BJ (cell line): ENCODE results near the gene TPPP3. TPM values are rescaled to one million over a fixed set of nuclear protein-coding genes. Genes with fewer than 3 reads are reported as not detected.

Source experiments
- CTCF ChIA-PET: fragments of 350-600 bp; formaldehyde crosslinking; extraction: SDS; loops from one replicate; lab custom pipeline; 2021; ENCODE audit warnings: antibody characterized with exemption, inconsistent platforms; lab: Yijun Ruan, JAX
- POLR2A ChIA-PET: fragments of 300-600 bp; sonication (Branson Sonifier 250); formaldehyde crosslinking; extraction: SDS; loops from one replicate; lab custom pipeline; 2021; ENCODE audit warnings: antibody characterized with exemption; lab: Charles Lee
- DNase-seq: peaks from one replicate; pipeline ENCODE4 v3.0.0-alpha.2; 2011; ENCODE audit warnings: low read depth
- H3K27me3 ChIP-seq: 2 replicates; pipeline ENCODE4 v1.6.0; 2011; ENCODE audit warnings: low read length; ENCODE audit not compliant: control insufficient read depth, insufficient read depth
- H3K36me3 ChIP-seq: 2 replicates; pipeline ENCODE4 v1.5.1; 2011; ENCODE audit warnings: low read length; ENCODE audit not compliant: control insufficient read depth, insufficient read depth
- H3K4me3 ChIP-seq: 2 replicates; pipeline ENCODE4 v1.5.1; 2011; ENCODE audit warnings: low read depth, mild to moderate bottlenecking, control low read depth, low read length
- CTCF ChIP-seq: IDR thresholded peaks from 2 replicates; pipeline ENCODE4 v1.5.1; 2011; ENCODE audit warnings: low read depth, mild to moderate bottlenecking, control low read depth, inconsistent platforms, low read length, moderate library complexity; ENCODE audit not compliant: insufficient read depth
- polyA plus RNA-seq: library from polyadenylated mRNA; depleted of rRNA; stranded (reverse); fragments of >200 nt; gene quantifications from 2 replicates; pipeline ENCODE4 v1.2.3, GENCODE V29; 2011

TPPP3 gene
- polyA plus RNA-seq, 1 experiment = 0.64 TPM

- Histone ChIP-seq H3K36me3 (no peaks in the 10 kb centered on the region), H3K27me3 (no peaks in the 10 kb centered on the region), H3K4me3 (no peak overlapping the region)
- no peak for DNase-seq
- ChIA-PET CTCF (interaction anchor here (0.7 kb wide), 1 partner anchor 141 kb away, joined by 3 read pairs; no protein-coding TSS in a partner anchor), POLR2A (no interaction called here)
- TF ChIP-seq CTCF = no peak
Measured at GRCh38 chr16:67411339-67411738, 18.0 kb upstream of the TPPP3 start.

GRCh38 chr16:67409631-67410030 is 16.3 kb upstream of the TPPP3 start:
- no peak for DNase-seq
- Histone ChIP-seq H3K36me3 (no peaks in the 10 kb centered on the region), H3K27me3 (no peaks in the 10 kb centered on the region), H3K4me3 (no peak overlapping the region)
- no peak for TF ChIP-seq CTCF
- ChIA-PET POLR2A (no interaction called here), CTCF (no interaction called here)

DNA sequence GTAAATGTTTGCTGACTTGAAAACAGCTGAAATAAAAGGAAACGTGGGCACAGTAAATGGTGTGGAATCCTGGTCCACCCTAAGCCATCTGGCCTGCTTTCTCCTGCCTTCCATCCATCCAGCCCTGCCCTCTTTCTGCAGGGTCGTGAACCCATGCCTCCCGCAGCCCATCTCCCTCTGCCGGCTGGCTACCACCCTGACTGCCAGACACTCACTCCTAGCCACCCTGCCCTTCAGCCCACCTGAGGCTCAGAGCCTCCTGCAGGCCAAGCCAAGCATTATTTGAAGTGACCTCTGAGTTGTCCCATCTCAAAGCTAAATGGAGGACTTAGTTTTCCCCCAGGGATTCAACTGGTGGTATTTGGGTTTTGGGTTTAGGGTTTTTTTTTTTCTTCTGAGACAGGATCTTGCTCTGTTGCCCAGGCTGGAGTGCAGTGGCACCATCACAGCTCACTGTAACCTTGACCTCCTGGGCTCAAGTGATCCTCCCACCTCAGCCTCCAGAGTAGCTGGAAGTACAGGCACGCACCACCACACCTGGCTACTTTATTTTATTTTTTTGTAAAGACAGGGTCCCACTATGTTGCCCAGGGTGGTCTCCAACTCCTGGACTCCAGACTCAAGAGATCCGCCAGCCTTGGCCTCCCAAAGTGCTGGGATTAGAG is 14.6 kb upstream of the TPPP3 start:
- Histone ChIP-seq H3K36me3 (no peaks in the 10 kb centered on the region), H3K27me3 (no peaks in the 10 kb centered on the region), H3K4me3 (no peak overlapping the region)
- POLR2A ChIA-PET = no interaction called here
- no peak for DNase-seq
- CTCF ChIA-PET = interaction anchor here (0.9 to 4.2 kb wide), 7 partner anchors 9 to 431 kb away, joined by 3 to 20 read pairs (median 5); partner anchors contain the start of gene ZDHHC1
- no peak for TF ChIP-seq CTCF

DNA sequence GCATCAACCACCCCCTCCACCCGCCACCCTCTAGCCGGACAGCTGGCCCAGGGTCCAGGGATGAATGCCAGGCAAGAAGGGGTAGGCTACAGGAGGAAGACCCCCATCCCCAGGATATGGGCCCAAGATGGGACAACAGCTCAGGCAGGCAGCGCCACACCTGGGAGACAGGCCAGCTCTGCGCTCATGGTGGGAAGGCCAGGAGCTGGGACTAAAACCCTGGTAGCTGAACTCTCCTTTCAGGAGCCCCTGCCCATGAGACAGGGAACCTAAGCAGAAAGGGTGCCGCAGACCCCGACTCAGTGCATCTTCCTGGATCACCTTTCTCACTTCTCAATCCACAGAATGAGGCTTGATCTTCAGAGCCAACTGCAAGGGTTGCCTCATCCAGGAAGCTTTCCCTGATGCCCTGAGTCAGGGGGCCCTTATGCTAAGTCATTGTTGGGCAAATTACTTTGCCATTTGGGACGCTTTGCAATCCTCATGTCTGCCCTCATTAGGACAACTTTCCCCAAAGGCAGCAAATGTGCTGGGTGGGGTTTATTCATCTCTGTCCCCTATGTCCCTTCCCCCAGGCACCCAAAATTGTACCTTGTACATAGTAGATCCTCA is 14.0 kb upstream of the TPPP3 start:
- POLR2A ChIA-PET = no interaction called here
- TF ChIP-seq CTCF = no peak
- Histone ChIP-seq H3K36me3 (no peaks in the 10 kb centered on the region), H3K27me3 (no peaks in the 10 kb centered on the region), H3K4me3 (no peak overlapping the region)
- DNase-seq = no peak
- CTCF ChIA-PET = interaction anchor here (0.6 to 4.2 kb wide), 10 partner anchors 8 to 430 kb away, joined by 3 to 20 read pairs (median 4); partner anchors contain the start of gene ZDHHC1
